Astrocyte (in vitro differentiated cells and primary cell): ENCODE data around the gene HPGDS.

Experiments
- CTCF ChIP-seq: IDR thresholded peaks from 2 replicates; pipeline ENCODE4 v1.5.1; 2011; ENCODE audit warnings: low read depth, mild to moderate bottlenecking, inconsistent platforms, low read length, moderate library complexity; ENCODE audit not compliant: insufficient read depth
- EZH2 ChIP-seq: IDR thresholded peaks from 2 replicates; pipeline ENCODE4 v1.6.1; 2012; ENCODE audit warnings: mild to moderate bottlenecking, low read length, inconsistent platforms; ENCODE audit not compliant: insufficient read depth

- TF ChIP-seq CTCF (no peak), EZH2 (no peak)
These were observed 20.6 kb upstream of the HPGDS start for GRCh38 chr4:94363136-94363655.
